BLaER1 (cell line): ENCODE results near the gene UROC1.

ENCODE experiments used
- H3K27ac ChIP-seq: shearing (Covaris generic); formaldehyde crosslinking; 2 replicates; pipeline ENCODE4 v1.8.1; 2022
- H3K27me3 ChIP-seq: shearing (Covaris generic); formaldehyde crosslinking; 2 replicates; pipeline ENCODE4 v1.8.1; 2022
- H3K36me3 ChIP-seq: shearing (Covaris generic); formaldehyde crosslinking; 2 replicates; pipeline ENCODE4 v1.8.1; 2022
- H3K4me1 ChIP-seq: shearing (Covaris generic); formaldehyde crosslinking; 2 replicates; pipeline ENCODE4 v1.8.1; 2022
- H3K4me2 ChIP-seq: shearing (Covaris generic); formaldehyde crosslinking; 2 replicates; pipeline ENCODE4 v1.8.1; 2022
- H3K4me3 ChIP-seq: shearing (Covaris generic); formaldehyde crosslinking; 2 replicates; pipeline ENCODE4 v1.8.1; 2022
- H3K9ac ChIP-seq: shearing (Covaris generic); formaldehyde crosslinking; 2 replicates; pipeline ENCODE4 v1.8.1; 2022
- H3K9me3 ChIP-seq: shearing (Covaris generic); formaldehyde crosslinking; 2 replicates; pipeline ENCODE4 v1.8.1; 2022
- H4K20me1 ChIP-seq: shearing (Covaris generic); formaldehyde crosslinking; 2 replicates; pipeline ENCODE4 v1.8.1; 2022
- Cebpa-rat ChIP-seq: shearing (Covaris generic); IDR thresholded peaks from 2 replicates; pipeline ENCODE4 v1.8.1; 2022

The UROC1 gene

GRCh38 chr3:126531051-126531330 is 13.4 kb upstream of the UROC1 start:
- Histone ChIP-seq H3K27me3 (peaks cover 2% of the 10 kb centered on the region), H3K27ac (peak overlapping the region; percentile 73), H3K36me3 (no peaks in the 10 kb centered on the region), H3K4me1 (peaks cover 53% of the 10 kb centered on the region), H3K4me3 (peak overlapping the region; percentile 46; the same call in 1 of the 2 replicates), H4K20me1 (peaks cover 9% of the 10 kb centered on the region; the same call in 1 of the 2 replicates), H3K9ac (no peak overlapping the region; the same call in 1 of the 2 replicates), H3K4me2 (peak overlapping the region; percentile 96), H3K9me3 (no peaks in the 10 kb centered on the region)
- no peak for TF ChIP-seq Cebpa-rat

- Histone ChIP-seq H3K4me1 (peaks cover 56% of the 10 kb centered on the region), H3K9ac (peak overlapping the region; percentile 18; the same call in 1 of the 2 replicates), H3K4me3 (peak overlapping the region; percentile 46; the same call in 1 of the 2 replicates), H3K27me3 (peaks cover 8% of the 10 kb centered on the region), H4K20me1 (peaks cover 13% of the 10 kb centered on the region; the same call in 1 of the 2 replicates), H3K9me3 (no peaks in the 10 kb centered on the region), H3K27ac (peak overlapping the region; percentile 73), H3K4me2 (peak overlapping the region; percentile 96), H3K36me3 (no peaks in the 10 kb centered on the region)
- TF ChIP-seq Cebpa-rat, result no peak
Observed at GRCh38 chr3:126530171-126531050, 12.8 kb upstream of the UROC1 start.

- H4K20me1 ChIP-seq, result peaks cover 13% of the 10 kb centered on the region; the same call in 1 of the 2 replicates
- TF ChIP-seq Cebpa-rat, result no peak
- H3K27ac ChIP-seq, result peak overlapping the region; percentile 73
- H3K9me3 ChIP-seq, result no peaks in the 10 kb centered on the region
- no peaks in the 10 kb centered on the region for H3K36me3 ChIP-seq
- H3K4me2 ChIP-seq, result peak overlapping the region; percentile 96
- peak overlapping the region; percentile 46; the same call in 1 of the 2 replicates for H3K4me3 ChIP-seq
- H3K27me3 ChIP-seq, result peaks cover 15% of the 10 kb centered on the region
- peak overlapping the region; percentile 7; the same call in 1 of the 2 replicates for H3K9ac ChIP-seq
- H3K4me1 ChIP-seq, result peaks cover 56% of the 10 kb centered on the region
Observed at GRCh38 chr3:126529585-126530170, 12.1 kb upstream of the UROC1 start.

GRCh38 chr3:126528800-126529541 is 11.4 kb upstream of the UROC1 start:
- H3K9ac ChIP-seq, result no peak overlapping the region

GRCh38 chr3:126528419-126528799 is 10.8 kb upstream of the UROC1 start:
- Histone ChIP-seq H3K9ac (no peak overlapping the region), H3K27me3 (peaks cover 28% of the 10 kb centered on the region), H3K4me1 (peaks cover 62% of the 10 kb centered on the region), H4K20me1 (peaks cover 18% of the 10 kb centered on the region; the same call in 1 of the 2 replicates), H3K9me3 (no peaks in the 10 kb centered on the region), H3K4me3 (no peak overlapping the region), H3K27ac (no peak overlapping the region), H3K4me2 (peak overlapping the region; percentile 96), H3K36me3 (no peaks in the 10 kb centered on the region)
- no peak for TF ChIP-seq Cebpa-rat

More at GRCh38 chr3:126528800-126529541, 11.4 kb upstream of the UROC1 start:
- Histone ChIP-seq H3K27me3 (peaks cover 22% of the 10 kb centered on the region), H3K4me2 (peak overlapping the region; percentile 96), H3K27ac (peak overlapping the region; percentile 73), H3K9me3 (no peaks in the 10 kb centered on the region), H3K36me3 (no peaks in the 10 kb centered on the region), H4K20me1 (peaks cover 15% of the 10 kb centered on the region; the same call in 1 of the 2 replicates), H3K4me3 (no peak overlapping the region), H3K4me1 (peaks cover 60% of the 10 kb centered on the region)
- no peak for TF ChIP-seq Cebpa-rat

- Histone ChIP-seq H3K9me3 (no peaks in the 10 kb centered on the region), H3K27me3 (peaks cover 35% of the 10 kb centered on the region), H3K4me3 (no peak overlapping the region), H3K27ac (no peak overlapping the region), H3K4me1 (peaks cover 62% of the 10 kb centered on the region), H3K36me3 (no peaks in the 10 kb centered on the region), H3K4me2 (peak overlapping the region; percentile 96), H3K9ac (no peak overlapping the region), H4K20me1 (peaks cover 18% of the 10 kb centered on the region; the same call in 1 of the 2 replicates)
- no peak for TF ChIP-seq Cebpa-rat
Observed at GRCh38 chr3:126527455-126528211, 10.1 kb upstream of the UROC1 start.

- Histone ChIP-seq H3K9me3 (no peaks in the 10 kb centered on the region), H4K20me1 (peaks cover 18% of the 10 kb centered on the region; the same call in 1 of the 2 replicates), H3K27me3 (peaks cover 39% of the 10 kb centered on the region), H3K27ac (no peak overlapping the region), H3K4me3 (no peak overlapping the region), H3K9ac (no peak overlapping the region), H3K4me2 (0 out of 2 replicates have a peak overlapping the region, but pooled peaks have one; percentile 96), H3K36me3 (no peaks in the 10 kb centered on the region), H3K4me1 (peaks cover 62% of the 10 kb centered on the region)
- TF ChIP-seq Cebpa-rat, result no peak
Observed at GRCh38 chr3:126527006-126527405, 9.4 kb upstream of the UROC1 start.

GRCh38 chr3:126526668-126527005 is 9.1 kb upstream of the UROC1 start:
- peaks cover 39% of the 10 kb centered on the region for H3K27me3 ChIP-seq
- H3K9me3 ChIP-seq, result no peaks in the 10 kb centered on the region
- H3K4me2 ChIP-seq, result peak overlapping the region; percentile 7; the same call in 1 of the 2 replicates
- H4K20me1 ChIP-seq, result peaks cover 18% of the 10 kb centered on the region; the same call in 1 of the 2 replicates
- no peaks in the 10 kb centered on the region for H3K36me3 ChIP-seq
- H3K9ac ChIP-seq, result no peak overlapping the region
- H3K4me1 ChIP-seq, result peaks cover 60% of the 10 kb centered on the region
- no peak overlapping the region for H3K27ac ChIP-seq
- H3K4me3 ChIP-seq, result no peak overlapping the region
- no peak for TF ChIP-seq Cebpa-rat
